Measurements from ENCODE around the gene CASZ1.

GRCh38 chr1:10643607-10644306, 152.7 kb downstream of the CASZ1 start:
- no peak for TF ChIP-seq REST (IDR thresholded peaks at IDR 0.05; ENCODE audit: low read depth)
- no peak for TF ChIP-seq RAD21 (IDR thresholded peaks at IDR 0.05; ENCODE audit: low read depth)
- no peak for TF ChIP-seq CEBPB (IDR thresholded peaks at IDR 0.05)
- TF ChIP-seq TAF1 (IDR thresholded peaks at IDR 0.05; ENCODE audit: low read depth), result no peak
- TF ChIP-seq USF1 (IDR thresholded peaks at IDR 0.05), result no peak
- no peak for TF ChIP-seq ZBTB7A (IDR thresholded peaks at IDR 0.05; ENCODE audit: low read depth)

All from Ishikawa (cell line).